Gastroesophageal sphincter (tissue), 4 donors: ENCODE data around the gene ARHGEF10L. TPM values are rescaled to one million over a fixed set of nuclear protein-coding genes. Genes with fewer than 3 reads are reported as not detected.
A peak's percentile ranks its signal among the peaks of the same experiment; 100 is the strongest.

Experiments used
- ATAC-seq: fragments of 150-250 bp; one replicate; pipeline ENCODE4 v1.9.1; 2016; ENCODE audit warnings: mild to moderate bottlenecking, moderate library complexity
- H3K27ac ChIP-seq, 4 donors: fragments of 200-600 bp; sonication (generic) in 3 of 4; 1 replicate in 3 of 4; 2 replicates in 1 of 4; pipeline ENCODE4 v1.5.1; 2016 to 2019
- H3K27me3 ChIP-seq: fragments of 200-600 bp; sonication (generic); one replicate; pipeline ENCODE4 v1.5.1; 2019
- H3K36me3 ChIP-seq, 2 donors: fragments of 200-600 bp; sonication (generic); one replicate each; pipeline ENCODE4 v1.5.1; 2019; ENCODE audit warnings: control low read depth in 1 of 2
- H3K4me1 ChIP-seq, 3 donors: fragments of 200-600 bp; sonication (generic); 1 replicate in 2 of 3; 2 replicates in 1 of 3; pipeline ENCODE4 v1.5.1; 2016 to 2019; ENCODE audit warnings: control low read depth in 2 of 3
- H3K4me3 ChIP-seq, 2 donors: fragments of 200-600 bp; sonication (generic); one replicate each; pipeline ENCODE4 v1.5.1; 2019; ENCODE audit warnings: mild to moderate bottlenecking in 1 of 2, moderate library complexity in 1 of 2
- H3K9me3 ChIP-seq, 3 donors: fragments of 200-600 bp; sonication (generic); one replicate each; pipeline ENCODE4 v1.5.1; 2017 to 2019; ENCODE audit warnings: control low read depth in 2 of 3
- EP300 ChIP-seq: sonication (generic); formaldehyde crosslinking; IDR thresholded peaks from one replicate; pipeline ENCODE4 v1.6.1; 2017; ENCODE audit warnings: antibody characterized with exemption, mild to moderate bottlenecking
- POLR2A ChIP-seq, 2 donors: fragments of 450-650 bp; IDR thresholded peaks; one replicate each; pipeline ENCODE4 v1.6.1; 2017; ENCODE audit warnings: antibody characterized with exemption in 2 of 2, mild to moderate bottlenecking in 2 of 2, moderate library complexity in 1 of 2
- POLR2AphosphoS5 ChIP-seq: sonication (generic); formaldehyde crosslinking; IDR thresholded peaks from one replicate; pipeline ENCODE4 v1.6.1; 2017; ENCODE audit warnings: antibody characterized with exemption
- WGBS, 2 donors: methylation state at CpG; one replicate each; pipeline ENCODE4 v1.1.5; 2018; ENCODE audit warnings: low coverage in 1 of 2; 5-methylcytosine and 5-hydroxymethylcytosine counted together
- total RNA-seq, 4 donors: library from RNA; depleted of rRNA; stranded (reverse); fragments of >200 nt; gene quantifications; one replicate each; pipeline ENCODE4 v1.1.0, GENCODE V29; 2016
- TF ChIP-seq, protein P1 (sequence below), 4 experiments: fragments of 200-600 bp in 2 of 4; fragments of 450-650 bp in 2 of 4; sonication (generic) in 1 of 4; IDR thresholded peaks; one replicate each; pipeline ENCODE4 v1.5.1; 2017 to 2019; ENCODE audit warnings: antibody characterized with exemption in 4 of 4, mild to moderate bottlenecking in 2 of 4, moderate library complexity in 2 of 4

ARHGEF10L gene
- total RNA-seq, 4 donors from 2014 or later: 50.9 to 97.0 (median 80.3) TPM

DNA sequence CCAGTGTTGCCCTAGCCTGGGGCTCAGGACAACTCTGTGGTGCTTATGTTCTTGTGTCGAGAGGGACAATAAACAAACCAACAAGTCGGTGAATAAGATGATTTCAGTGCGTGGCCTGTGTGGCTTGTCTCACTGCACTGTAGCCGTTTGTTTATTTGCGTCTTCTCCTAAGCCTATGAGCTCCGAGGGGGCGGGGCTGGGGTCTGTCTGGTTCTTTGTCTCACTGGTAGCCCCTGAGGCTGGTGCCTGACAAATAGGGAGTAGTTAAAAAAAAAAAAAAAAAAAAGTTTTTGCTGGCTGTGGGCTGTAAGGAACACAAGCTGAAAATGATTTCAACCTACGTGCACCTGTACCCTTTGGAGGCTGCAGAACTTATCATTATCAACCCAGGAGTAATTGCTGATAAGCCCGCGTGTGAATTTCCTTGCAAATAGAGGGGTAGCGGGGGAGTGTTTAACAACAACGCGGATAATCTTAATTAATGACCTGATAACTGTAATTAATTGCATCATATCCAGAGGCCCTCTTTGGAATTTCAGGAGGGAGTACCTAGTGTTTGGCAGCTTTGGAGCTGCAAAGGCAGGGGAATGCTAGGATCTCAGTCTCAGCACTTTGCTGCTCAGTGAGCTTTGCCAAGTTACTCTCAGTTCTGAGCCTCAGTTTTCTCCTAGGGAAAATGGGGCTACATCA, 925 bp upstream of the ARHGEF10L start:
- ATAC-seq: no peak
- Histone ChIP-seq H3K9me3 (no peaks in the 10 kb centered on the region), H3K27ac (peak overlapping the region; percentile 96 to 99 (median 98)), H3K4me3 (peak overlapping the region in 1 of 2 donors; percentile 89), H3K27me3 (no peaks in the 10 kb centered on the region), H3K4me1 (peaks cover 0 to 90% (median 21%) of the 10 kb centered on the region in 3 donors), H3K36me3 (no peaks in the 10 kb centered on the region)
- WGBS, 2 donors: 18 to 40% methylated on average over 4 to 13 of the region's 13 CpGs
- TF ChIP-seq, protein P1, sequence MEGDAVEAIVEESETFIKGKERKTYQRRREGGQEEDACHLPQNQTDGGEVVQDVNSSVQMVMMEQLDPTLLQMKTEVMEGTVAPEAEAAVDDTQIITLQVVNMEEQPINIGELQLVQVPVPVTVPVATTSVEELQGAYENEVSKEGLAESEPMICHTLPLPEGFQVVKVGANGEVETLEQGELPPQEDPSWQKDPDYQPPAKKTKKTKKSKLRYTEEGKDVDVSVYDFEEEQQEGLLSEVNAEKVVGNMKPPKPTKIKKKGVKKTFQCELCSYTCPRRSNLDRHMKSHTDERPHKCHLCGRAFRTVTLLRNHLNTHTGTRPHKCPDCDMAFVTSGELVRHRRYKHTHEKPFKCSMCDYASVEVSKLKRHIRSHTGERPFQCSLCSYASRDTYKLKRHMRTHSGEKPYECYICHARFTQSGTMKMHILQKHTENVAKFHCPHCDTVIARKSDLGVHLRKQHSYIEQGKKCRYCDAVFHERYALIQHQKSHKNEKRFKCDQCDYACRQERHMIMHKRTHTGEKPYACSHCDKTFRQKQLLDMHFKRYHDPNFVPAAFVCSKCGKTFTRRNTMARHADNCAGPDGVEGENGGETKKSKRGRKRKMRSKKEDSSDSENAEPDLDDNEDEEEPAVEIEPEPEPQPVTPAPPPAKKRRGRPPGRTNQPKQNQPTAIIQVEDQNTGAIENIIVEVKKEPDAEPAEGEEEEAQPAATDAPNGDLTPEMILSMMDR (IDR thresholded peaks at IDR 0.05): no peak
- no peak for TF ChIP-seq EP300
- TF ChIP-seq POLR2AphosphoS5: no peak
- no peak for TF ChIP-seq POLR2A (IDR thresholded peaks at IDR 0.05)

- no peak for ATAC-seq
- TF ChIP-seq EP300 (no peak), POLR2AphosphoS5 (no peak), POLR2A (IDR thresholded peaks at IDR 0.05) (no peak)
- TF ChIP-seq, protein P1 (IDR thresholded peaks at IDR 0.05): no peak
Measured at GRCh38 chr1:17539118-17539476, 401 bp upstream of the ARHGEF10L start.

GRCh38 chr1:17540255-17541001, 930 bp downstream of the ARHGEF10L start:
- TF ChIP-seq EP300: no peak
- TF ChIP-seq, protein P1 (IDR thresholded peaks at IDR 0.05): peak in 1 of 4 experiments; percentile 5
- no peak for TF ChIP-seq POLR2A (IDR thresholded peaks at IDR 0.05)
- peak; percentile 28 for TF ChIP-seq POLR2AphosphoS5
- peak; percentile 65 for ATAC-seq
- H3K4me3 ChIP-seq: peak overlapping the region; percentile 67 to 89
- no CpG with 5 or more reads among the region's 26 CpGs for WGBS, 2 donors
- no peaks in the 10 kb centered on the region for H3K27me3 ChIP-seq
- no peaks in the 10 kb centered on the region for H3K9me3 ChIP-seq
- peak overlapping the region; percentile 90 to 99 (median 96) for H3K27ac ChIP-seq
- no peaks in the 10 kb centered on the region for H3K36me3 ChIP-seq
- peaks cover 0 to 90% (median 27%) of the 10 kb centered on the region in 3 donors for H3K4me1 ChIP-seq

More at GRCh38 chr1:17539118-17539476, 401 bp upstream of the ARHGEF10L start:
- Histone ChIP-seq H3K4me1 (peaks cover 0 to 90% (median 21%) of the 10 kb centered on the region in 3 donors), H3K27ac (peak overlapping the region; percentile 96 to 99 (median 98)), H3K4me3 (peak overlapping the region; percentile 47 to 89), H3K36me3 (no peaks in the 10 kb centered on the region), H3K9me3 (no peaks in the 10 kb centered on the region), H3K27me3 (no peaks in the 10 kb centered on the region)
- no CpG with 5 or more reads among the region's 20 CpGs for WGBS, 2 donors

DNA sequence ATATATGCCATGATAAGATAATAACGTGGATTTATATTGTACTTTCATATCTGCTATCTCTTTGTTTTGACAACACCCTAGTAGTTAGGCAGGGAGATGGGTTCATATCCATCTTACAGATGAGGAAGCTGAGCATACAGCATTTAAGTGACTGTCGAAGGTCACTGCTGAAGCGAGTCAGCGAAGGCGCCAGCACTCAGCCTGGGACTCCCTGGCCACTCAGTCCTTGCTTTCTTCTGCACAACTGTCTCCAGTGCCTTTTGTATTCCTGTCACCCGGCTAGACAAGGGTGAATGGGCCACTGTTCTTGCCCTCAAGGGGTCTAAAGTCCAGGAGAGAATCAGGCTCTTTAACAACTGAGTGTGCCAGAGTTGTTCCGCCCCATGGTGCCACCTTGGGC, 3.1 kb downstream of the ARHGEF10L start:
- Histone ChIP-seq H3K36me3 (no peaks in the 10 kb centered on the region), H3K27ac (peak overlapping the region in 3 of 4 donors; percentile 52 to 99 (median 97)), H3K27me3 (no peaks in the 10 kb centered on the region), H3K4me3 (no peak overlapping the region), H3K4me1 (peaks cover 7 to 90% (median 40%) of the 10 kb centered on the region in 3 donors), H3K9me3 (no peaks in the 10 kb centered on the region)
- TF ChIP-seq POLR2AphosphoS5 (no peak), EP300 (no peak), POLR2A (IDR thresholded peaks at IDR 0.05) (no peak)
- TF ChIP-seq, protein P1 (IDR thresholded peaks at IDR 0.05): no peak
- no peak for ATAC-seq
- 65 to 82% methylated on average over 5 to 7 of the region's 7 CpGs for WGBS, 2 donors
